ENCODE results near the gene FZD4.
"Not testable (repeated sequence)": the region's sequence is repeated elsewhere in the genome, so short reads cannot be mapped to it uniquely, and the experiment has no call there.

Gene FZD4

GRCh38 chr11:86955361-86956120, at the start of gene FZD4:
Gene FZD4 (minus strand): TSS chr11:86955395. CDS start chr11:86955085, 310 bp downstream.
- no peak for FAIRE-seq

- not testable (repeated sequence) for FAIRE-seq
Measured at GRCh38 chr11:87004281-87004680, 49.1 kb upstream of the FZD4 start.

GRCh38 chr11:87002918-87003317, 47.7 kb upstream of the FZD4 start:
- no peak for FAIRE-seq

- FAIRE-seq = no peak
Measured at GRCh38 chr11:86999859-87000753, 44.9 kb upstream of the FZD4 start.

GRCh38 chr11:86999388-86999787, 44.2 kb upstream of the FZD4 start:
- FAIRE-seq = no peak

- no peak for FAIRE-seq
Measured at GRCh38 chr11:86996953-86997570, 41.9 kb upstream of the FZD4 start.

- FAIRE-seq = no peak
Measured at GRCh38 chr11:86993031-86993430, 37.8 kb upstream of the FZD4 start.

- not testable (repeated sequence) for FAIRE-seq
Measured at GRCh38 chr11:86992340-86992739, 37.1 kb upstream of the FZD4 start.

GRCh38 chr11:86991341-86991740, 36.1 kb upstream of the FZD4 start:
- no peak for FAIRE-seq

GRCh38 chr11:86990515-86990914, 35.3 kb upstream of the FZD4 start:
- FAIRE-seq = no peak

- no peak for FAIRE-seq
Measured at GRCh38 chr11:86990031-86990430, 34.8 kb upstream of the FZD4 start.

- FAIRE-seq = peak; percentile 37
Measured at GRCh38 chr11:86988351-86988881, 33.2 kb upstream of the FZD4 start.

GRCh38 chr11:86987679-86988078, 32.5 kb upstream of the FZD4 start:
- FAIRE-seq = no peak

GRCh38 chr11:86984701-86985100, 29.5 kb upstream of the FZD4 start:
- FAIRE-seq = no peak

GRCh38 chr11:86983021-86983488, 27.9 kb upstream of the FZD4 start:
- no peak for FAIRE-seq

GRCh38 chr11:86981777-86982540, 26.8 kb upstream of the FZD4 start:
- FAIRE-seq = no peak

- no peak for FAIRE-seq
Measured at GRCh38 chr11:86980086-86980796, 25.0 kb upstream of the FZD4 start.

GRCh38 chr11:86978756-86979608, 23.8 kb upstream of the FZD4 start:
- FAIRE-seq = peak; percentile 93

- FAIRE-seq = no peak
Measured at GRCh38 chr11:86978247-86978646, 23.1 kb upstream of the FZD4 start.

- FAIRE-seq = no peak
Measured at GRCh38 chr11:86977441-86978050, 22.4 kb upstream of the FZD4 start.

All from G401.6 (cell line).